GM12878 (cell line): Measurements from ENCODE around the gene RARS1. TPM values are rescaled to one million over a fixed set of nuclear protein-coding genes. Genes with fewer than 3 reads are reported as not detected.

ENCODE experiments used
- ATAC-seq: fragments of 200-7000 bp; cut with Tn5 transposase; 3 replicates; pipeline ENCODE4 v1.9.1; 2020; ENCODE audit warnings: mild to moderate bottlenecking, moderate library complexity
- BruUV-seq: library from RNA; stranded (reverse); fragments of 400-500 nt; replicated peaks from 2 replicates; lab custom pipeline; 2021; lab: Mats Ljungman, UMichigan
- CTCF ChIA-PET: fragments of 300-600 bp; sonication (Branson Sonifier 250); formaldehyde crosslinking; extraction: SDS; loops from one replicate; lab custom pipeline; 2021; ENCODE audit warnings: inconsistent platforms; lab: Yijun Ruan, JAX
- POLR2A ChIA-PET: fragments of 350-600 bp; formaldehyde crosslinking; extraction: SDS; loops from one replicate; lab custom pipeline; 2021; ENCODE audit warnings: inconsistent platforms; lab: Charles Lee
- RAD21 ChIA-PET: fragments of 300-600 bp; sonication (Branson Sonifier 250); formaldehyde crosslinking; loops from one replicate; lab custom pipeline; 2023; ENCODE audit warnings: antibody characterized with exemption; ENCODE audit not compliant: unreplicated experiment; lab: Charles Lee
- SMC1A ChIA-PET: fragments of 300-600 bp; sonication (Branson Sonifier 250); formaldehyde crosslinking; loops from one replicate; lab custom pipeline; 2023; ENCODE audit not compliant: unreplicated experiment, uncharacterized antibody; lab: Charles Lee
- DNase-seq: peaks from one replicate; pipeline ENCODE4 v3.0.0-alpha.2; 2011; ENCODE audit warnings: low read depth, low spot score
- FAIRE-seq: peaks from 3 replicates; lab custom pipeline; 2011; peaks lifted over from hg19 to GRCh38; lab: Jason Lieb, UNC
- H2AFZ ChIP-seq: 2 replicates; pipeline ENCODE4 v1.6.0; 2011; ENCODE audit warnings: low read depth, low read length, control low read depth; ENCODE audit not compliant: control insufficient read depth
- H3K27ac ChIP-seq: 2 replicates; pipeline ENCODE4 v1.5.1; 2011; ENCODE audit warnings: control low read depth; ENCODE audit not compliant: control insufficient read depth, insufficient read depth
- H3K27me3 ChIP-seq, 2 experiments: replicated peaks in 1 of 2; 2 replicates each; pipeline versions ENCODE4 v1.6.0 to v1.6.1; 2011; ENCODE audit warnings: low read length in 1 of 2; ENCODE audit not compliant: control insufficient read depth in 2 of 2, insufficient read depth in 2 of 2
- H3K36me3 ChIP-seq, 2 experiments: 2 replicates each; pipeline ENCODE4 v1.5.1; 2011; ENCODE audit warnings: low read length in 1 of 2; ENCODE audit not compliant: control insufficient read depth in 2 of 2, insufficient read depth in 2 of 2
- H3K4me1 ChIP-seq: 2 replicates; pipeline ENCODE4 v1.6.1; 2011; ENCODE audit warnings: mild to moderate bottlenecking, low read length, moderate library complexity, mixed read lengths; ENCODE audit not compliant: control insufficient read depth, insufficient read depth
- H3K4me2 ChIP-seq: 2 replicates; pipeline ENCODE4 v1.6.0; 2011; ENCODE audit warnings: control low read depth; ENCODE audit not compliant: control insufficient read depth, insufficient read depth
- H3K4me3 ChIP-seq: fragments of 200-600 bp; sonication (generic); 2 replicates; pipeline ENCODE4 v1.5.1; 2016
- H3K79me2 ChIP-seq: 2 replicates; pipeline ENCODE4 v1.6.0; 2011; ENCODE audit warnings: low read length; ENCODE audit not compliant: control insufficient read depth, insufficient read depth
- H3K9ac ChIP-seq: 2 replicates; pipeline ENCODE4 v1.8.0; 2011; ENCODE audit warnings: low read length, control low read depth, mixed read lengths; ENCODE audit not compliant: control insufficient read depth, insufficient read depth
- H3K9me3 ChIP-seq: replicated peaks from 3 replicates; pipeline ENCODE4 v1.5.1; 2011; ENCODE audit warnings: mild to moderate bottlenecking, low read length; ENCODE audit not compliant: control insufficient read depth, insufficient read depth
- H4K20me1 ChIP-seq: 2 replicates; pipeline ENCODE4 v1.6.0; 2011; ENCODE audit not compliant: control insufficient read depth, insufficient read depth
- ATF7 ChIP-seq: fragments of 450-650 bp; IDR thresholded peaks from 2 replicates; pipeline ENCODE4 v1.6.1; 2016; ENCODE audit warnings: low read depth, mild to moderate bottlenecking
- BHLHE40 ChIP-seq, 2 experiments: fragments of 450-650 bp in 1 of 2; IDR thresholded peaks; 2 replicates each; pipeline ENCODE4 v1.6.1; 2011 to 2017; ENCODE audit warnings: low read depth in 2 of 2, borderline replicate concordance in 1 of 2, improper control_type of control experiment in 1 of 2, low read length in 1 of 2, mild to moderate bottlenecking in 1 of 2
- CEBPZ ChIP-seq: fragments of 150-350 bp; IDR thresholded peaks from 2 replicates; pipeline ENCODE4 v1.6.1; 2016; ENCODE audit warnings: low read depth, low read length
- ETV6 ChIP-seq, 2 experiments: fragments of 450-650 bp in 1 of 2; IDR thresholded peaks in 1 of 2; conservative IDR thresholded peaks in 1 of 2; 2 replicates each; pipeline ENCODE4 v1.6.1; 2014; ENCODE audit warnings: antibody characterized with exemption in 1 of 2, borderline replicate concordance in 1 of 2, low read depth in 1 of 2, mild to moderate bottlenecking in 1 of 2, moderate library complexity in 1 of 2
- FOXM1 ChIP-seq: IDR thresholded peaks from 2 replicates; pipeline ENCODE4 v1.6.1; 2012; ENCODE audit warnings: low read depth, mild to moderate bottlenecking, inconsistent platforms, low read length, moderate library complexity
- IRF3 ChIP-seq: fragments of 450-650 bp; IDR thresholded peaks from 2 replicates; pipeline ENCODE4 v1.6.1; 2014; ENCODE audit warnings: mild to moderate bottlenecking
- JUND ChIP-seq: IDR thresholded peaks from 2 replicates; pipeline ENCODE4 v1.6.1; 2012; ENCODE audit warnings: low read depth, mild to moderate bottlenecking, low read length, improper control_type of control experiment, moderate library complexity
- MAX ChIP-seq: IDR thresholded peaks from 2 replicates; pipeline ENCODE4 v1.6.1; 2012; ENCODE audit warnings: low read depth, low read length, improper control_type of control experiment
- POLR2A ChIP-seq: IDR thresholded peaks from 2 replicates; pipeline ENCODE4 v1.6.1; 2011; ENCODE audit warnings: low read depth, mild to moderate bottlenecking, low read length
- POLR2AphosphoS5 ChIP-seq: IDR thresholded peaks from 2 replicates; pipeline ENCODE4 v1.6.1; 2011; ENCODE audit warnings: mild to moderate bottlenecking, low read length, inconsistent platforms
- RB1 ChIP-seq: fragments of 450-650 bp; formaldehyde crosslinking; IDR thresholded peaks from 2 replicates; pipeline ENCODE4 v1.6.1; 2017; ENCODE audit warnings: mild to moderate bottlenecking, borderline replicate concordance
- SUZ12 ChIP-seq: fragments of 200-600 bp; sonication (generic); IDR thresholded peaks from one replicate; pipeline ENCODE4 v1.6.1; 2018; ENCODE audit warnings: antibody characterized with exemption, mild to moderate bottlenecking; ENCODE audit not compliant: unreplicated experiment
- ZBTB33 ChIP-seq: fragments of 450-650 bp; IDR thresholded peaks from 2 replicates; pipeline ENCODE4 v1.6.1; 2017; ENCODE audit warnings: mild to moderate bottlenecking
- ZNF592 ChIP-seq: fragments of 450-650 bp; IDR thresholded peaks from 2 replicates; pipeline ENCODE4 v1.6.1; 2017; ENCODE audit warnings: mild to moderate bottlenecking, moderate library complexity
- WGBS: methylation state at CpG from one replicate; pipeline ENCODE4 v1.1.6; 2016; ENCODE audit warnings: low lambda C conversion rate; ENCODE audit not compliant: insufficient replicate concordance, insufficient coverage; ENCODE audit errors: missing lambda C conversion rate; 5-methylcytosine and 5-hydroxymethylcytosine counted together
- in situ Hi-C: fragments of 300-500 bp; cut with MboI; formaldehyde crosslinking; loops from 9 replicates; pipeline ENCODE4 v1.14.3; 2018; ENCODE audit warnings: mixed read lengths
- intact Hi-C: fragments of 100-400 bp; cut with micrococcal nuclease; formaldehyde crosslinking; loops from one replicate; pipeline ENCODE4 v1.14.2; 2022; ENCODE audit not compliant: unreplicated experiment
- polyA plus RNA-seq, 11 experiments: library from polyadenylated mRNA; depleted of rRNA in 4 of 11; unstranded in 6 of 11; stranded (reverse) in 5 of 11; fragments of >200 nt; fragmentation: Nextera tagmentation in 4 of 11; fragmentation: Illumina TruSeq in 1 of 11; extraction: Ambion mirVana in 4 of 11; extraction: Trizol in 1 of 11; gene quantifications; 1 replicate in 1 of 11; 2 replicates in 10 of 11; pipeline versions ENCODE4 v1.2.1 to v1.2.3, GENCODE V29; 2011 to 2016; ENCODE audit warnings: inconsistent platforms in 2 of 11, missing spikeins in 2 of 11, low read depth in 1 of 11
- total RNA-seq, 4 experiments: library from RNA; depleted of rRNA in 3 of 4; stranded (reverse); fragments of >200 nt in 3 of 4; fragmentation: Illumina TruSeq in 1 of 4; extraction: Trizol in 1 of 4; gene quantifications; 2 replicates each; pipeline versions ENCODE4 v1.2.1 to v1.2.3, GENCODE V29; 2013 to 2021

Gene RARS1
- total and polyA plus RNA-seq, 10 of the 15 experiments (the other 5 are each of a cell fraction or from before 2014, with no cell fraction given) = 80.5 to 127 (median 105) TPM

GRCh38 chr5:168449166-168449565, 37.1 kb upstream of the RARS1 start:
- H3K36me3 ChIP-seq = no peaks in the 10 kb centered on the region
- H4K20me1 ChIP-seq = no peaks in the 10 kb centered on the region
- RAD21 ChIA-PET = no interaction called here
- no peaks in the 10 kb centered on the region for H3K4me1 ChIP-seq
- no peak overlapping the region for H3K4me2 ChIP-seq
- CTCF ChIA-PET = no interaction called here
- H3K27me3 ChIP-seq = no peaks in the 10 kb centered on the region
- in situ Hi-C loops = no loop called here
- no peak overlapping the region for H3K27ac ChIP-seq
- FAIRE-seq (no peak), DNase-seq (no peak), ATAC-seq (no peak)
- H2AFZ ChIP-seq = no peak overlapping the region
- H3K79me2 ChIP-seq = no peaks in the 10 kb centered on the region
- POLR2A ChIA-PET = no interaction called here
- H3K9ac ChIP-seq = no peak overlapping the region
- BruUV-seq = no TSS peak
- no peak overlapping the region for H3K4me3 ChIP-seq
- intact Hi-C loops = no loop called here
- no peaks in the 10 kb centered on the region for H3K9me3 ChIP-seq
- SMC1A ChIA-PET = no interaction called here
- 84% methylated on average over 2 of the region's 2 CpGs for WGBS
- TF ChIP-seq POLR2AphosphoS5 = no peak
- no peak for TF ChIP-seq ETV6 (conservative IDR thresholded peaks at IDR 0.05 in 1 of 2, IDR thresholded peaks at IDR 0.05 in 1 of 2; ENCODE audit: borderline replicate concordance in 1 of 2, low read depth in 1 of 2)
- TF ChIP-seq FOXM1 = no peak
- no peak for TF ChIP-seq ATF7
- TF ChIP-seq MAX = no peak
- no peak for TF ChIP-seq CEBPZ
- no peak for TF ChIP-seq BHLHE40 (IDR thresholded peaks at IDR 0.05; ENCODE audit: borderline replicate concordance in 1 of 2, low read depth in 2 of 2, low read length in 1 of 2)
- no peak for TF ChIP-seq JUND
- no peak for TF ChIP-seq ZNF592
- no peak for TF ChIP-seq RB1
- no peak for TF ChIP-seq IRF3
- TF ChIP-seq POLR2A = no peak
- no peak for TF ChIP-seq SUZ12
- TF ChIP-seq ZBTB33 = no peak
